NCI-H69 (cell line): ENCODE measurements around the gene DCST2.
A peak's percentile ranks its signal among the peaks of the same experiment; 100 is the strongest.

Experiments used
- DNase-seq: peaks from one replicate; lab custom pipeline; 2025; lab: John Stamatoyannopoulos, UW

The DCST2 gene

DNA sequence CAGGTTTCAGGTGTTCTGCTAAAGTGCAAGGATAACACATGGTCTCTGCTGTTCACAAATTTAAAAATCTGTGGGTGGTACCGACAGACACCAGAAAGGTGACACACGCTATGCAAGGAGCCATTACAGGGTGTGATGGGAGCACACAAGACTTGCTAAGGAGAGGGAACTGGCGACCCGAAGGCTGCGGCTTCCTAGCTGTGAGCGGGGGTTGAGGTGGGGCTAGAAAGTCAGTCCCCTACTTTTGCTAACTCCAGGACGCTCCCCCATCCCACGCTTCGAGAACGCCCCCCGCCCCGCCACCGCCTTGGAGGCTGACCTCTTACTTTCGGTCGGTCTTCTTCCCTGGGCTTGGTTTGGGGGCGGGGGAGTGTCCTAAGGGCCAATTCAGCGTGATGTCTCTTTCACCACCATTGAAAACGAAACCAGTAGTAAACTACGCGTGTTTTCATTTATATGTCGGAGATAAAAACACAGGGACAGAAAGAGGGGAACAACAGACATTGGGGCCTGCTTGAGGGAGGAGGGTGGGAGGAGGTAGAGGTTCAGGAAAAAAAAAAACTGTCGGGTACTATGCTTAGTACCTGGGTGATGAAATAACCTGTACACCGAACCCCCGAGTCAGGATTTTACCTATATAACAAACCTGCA lies 58.0 kb downstream of the DCST2 start:
- DNase-seq, result peak; percentile 57

DNA sequence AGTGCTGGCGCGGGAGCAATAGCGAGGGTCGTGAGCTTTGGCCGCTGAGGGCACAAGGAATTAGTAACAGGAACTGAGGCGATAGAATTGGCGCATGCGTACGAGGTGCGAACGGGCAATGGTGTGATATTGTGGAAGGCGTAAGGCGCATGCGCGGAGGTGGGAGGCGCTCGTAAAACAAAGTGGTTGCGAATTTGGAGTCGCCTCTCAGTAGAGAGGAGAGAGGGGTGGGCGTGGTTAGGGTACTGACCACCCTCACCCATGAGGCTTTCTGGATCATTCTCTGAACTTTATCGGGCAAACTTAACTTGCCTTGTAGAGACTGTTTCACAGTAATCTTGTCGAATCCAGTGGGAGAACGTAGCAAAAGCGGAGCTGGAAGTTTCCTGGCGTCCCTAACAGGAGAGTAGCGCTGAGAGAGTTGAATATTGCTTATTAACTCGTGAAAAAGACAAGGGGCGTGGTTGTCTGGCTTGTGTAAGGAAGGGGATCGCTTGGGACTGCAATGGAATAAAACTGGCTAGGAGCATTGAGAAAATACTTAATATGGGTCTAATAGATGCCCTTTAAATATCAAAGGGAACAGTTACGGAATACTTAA lies 58.7 kb downstream of the DCST2 start:
- DNase-seq, result peak; percentile 96

DNA sequence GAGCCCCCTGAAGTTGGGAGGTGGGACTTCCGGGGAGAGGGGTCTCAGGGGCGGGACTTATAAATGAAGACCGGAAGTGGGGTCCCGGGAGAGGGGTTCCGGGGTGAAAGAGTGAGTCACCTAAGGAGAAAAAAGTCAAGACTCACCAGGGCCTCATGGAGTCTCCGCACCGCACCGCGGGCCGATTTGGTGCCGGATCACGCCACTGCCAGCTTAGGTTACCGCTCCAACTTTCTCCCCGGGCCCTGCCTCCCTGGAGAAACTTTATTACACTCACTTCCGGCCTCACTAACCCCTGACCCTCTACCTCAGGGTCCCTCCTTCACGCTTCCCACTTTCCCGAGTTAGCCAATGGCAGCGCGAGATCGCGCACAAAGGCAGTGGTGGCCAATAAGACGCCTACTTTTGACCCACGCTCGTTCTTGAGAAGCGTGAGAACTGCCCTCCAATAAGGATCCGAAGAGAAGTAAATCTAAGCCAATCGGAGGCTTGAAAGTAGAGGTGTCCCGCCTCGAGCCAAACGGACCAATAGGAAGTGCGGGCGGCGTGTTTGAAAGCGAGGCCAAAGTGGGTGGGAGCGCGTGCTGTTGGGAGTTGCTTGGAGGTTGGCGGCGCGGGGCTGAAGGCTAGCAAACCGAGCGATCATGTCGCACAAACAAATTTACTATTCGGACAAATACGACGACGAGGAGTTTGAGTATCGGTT lies 59.3 kb downstream of the DCST2 start, which contains the start of gene CKS1B:
TSS of gene CKS1B (plus strand) at position 580 of the 706 bp plus-strand sequence. CDS start at position 645, 65 bp downstream.
- peak; percentile 100 for DNase-seq

DNA sequence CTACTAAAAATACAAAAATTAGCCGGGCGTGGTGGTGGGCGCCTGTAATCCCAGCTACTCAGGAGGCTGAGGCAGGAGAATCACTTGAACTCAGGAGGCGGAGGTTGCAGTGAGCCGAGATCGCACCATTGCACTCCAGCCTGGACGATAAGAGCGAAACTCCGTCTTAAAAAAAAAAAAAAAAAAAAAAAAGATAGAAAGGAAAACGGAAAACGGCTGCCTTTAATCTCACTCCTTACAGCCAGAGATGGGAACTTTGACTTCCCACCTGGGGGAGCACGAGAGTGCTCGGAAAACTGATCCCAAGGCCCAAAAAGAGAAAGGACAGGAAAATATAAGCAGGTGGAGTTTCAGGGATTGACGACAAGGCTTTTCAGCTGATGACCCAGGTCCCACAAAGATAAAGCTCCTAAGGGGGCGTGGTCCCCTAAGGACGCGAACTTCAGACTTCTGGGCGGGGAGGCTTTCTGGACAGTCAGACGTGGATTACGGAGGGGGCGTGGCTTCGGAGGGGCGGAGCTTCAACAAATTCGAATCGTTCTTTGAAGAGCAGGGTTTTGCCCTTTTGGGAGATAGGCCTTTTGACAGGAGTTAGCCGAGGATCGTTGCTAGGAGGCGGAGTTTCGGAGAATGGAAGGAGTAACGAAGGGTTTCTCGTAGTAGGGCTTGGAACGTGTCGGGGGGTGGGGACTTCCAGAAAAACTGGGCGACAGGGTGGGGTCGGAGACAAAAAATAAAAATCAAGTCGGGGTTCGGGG lies 60.1 kb downstream of the DCST2 start:
- peak; percentile 92 for DNase-seq

DNA sequence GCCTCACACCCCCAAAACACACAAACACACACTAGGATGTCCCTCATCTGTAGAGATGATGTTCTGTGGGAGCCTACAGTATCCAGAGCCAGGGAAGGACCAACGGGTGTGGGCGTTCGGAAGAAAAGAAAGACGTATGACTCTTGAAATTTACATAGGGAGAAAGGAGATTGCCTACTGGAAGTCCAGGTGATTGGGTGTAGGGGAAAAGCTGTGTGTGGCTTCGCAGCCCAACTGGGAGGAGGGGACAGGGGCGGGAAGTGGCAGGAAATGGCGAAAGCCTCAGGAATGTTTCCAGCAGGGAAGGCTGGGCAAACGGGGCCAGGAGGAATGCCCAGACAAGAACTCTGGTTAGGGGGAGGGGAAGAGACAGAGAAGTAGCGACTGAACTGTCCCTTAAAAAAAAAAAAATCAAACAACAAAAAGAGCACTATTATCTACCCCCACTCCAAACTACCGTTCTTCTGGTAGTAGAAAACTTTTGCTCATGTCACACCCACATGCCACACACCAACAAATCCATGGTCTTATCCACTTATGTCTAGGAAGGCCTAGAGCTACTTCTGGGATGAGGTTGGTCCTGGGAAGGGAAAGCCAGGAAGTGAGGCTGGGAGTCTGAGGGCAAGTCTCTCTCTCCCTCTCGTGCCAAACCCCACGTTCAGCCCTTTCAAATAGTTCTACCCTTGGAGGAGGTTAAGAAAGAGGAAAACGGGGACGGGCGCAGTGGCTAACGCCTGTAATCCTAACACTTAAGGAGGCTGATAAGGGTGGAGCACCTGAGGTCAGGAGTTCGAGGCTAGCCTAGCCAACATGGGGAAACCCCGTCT lies 60.9 kb downstream of the DCST2 start:
- DNase-seq, result no peak

DNA sequence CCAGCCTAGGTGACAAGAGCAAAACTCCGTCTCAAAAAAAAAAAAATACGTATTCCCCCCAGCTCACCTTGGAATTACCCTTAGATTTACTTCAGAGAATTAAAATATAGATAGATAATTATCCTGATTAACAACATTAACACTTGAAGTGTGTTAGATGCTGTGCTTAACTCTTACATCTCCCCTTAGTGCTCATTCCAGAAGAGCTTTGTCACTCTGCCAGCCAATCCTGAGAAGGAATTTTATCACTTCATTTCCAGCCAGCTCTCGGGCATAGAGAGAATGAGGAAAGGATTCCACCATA lies 61.4 kb downstream of the DCST2 start:
- DNase-seq, result no peak

DNA sequence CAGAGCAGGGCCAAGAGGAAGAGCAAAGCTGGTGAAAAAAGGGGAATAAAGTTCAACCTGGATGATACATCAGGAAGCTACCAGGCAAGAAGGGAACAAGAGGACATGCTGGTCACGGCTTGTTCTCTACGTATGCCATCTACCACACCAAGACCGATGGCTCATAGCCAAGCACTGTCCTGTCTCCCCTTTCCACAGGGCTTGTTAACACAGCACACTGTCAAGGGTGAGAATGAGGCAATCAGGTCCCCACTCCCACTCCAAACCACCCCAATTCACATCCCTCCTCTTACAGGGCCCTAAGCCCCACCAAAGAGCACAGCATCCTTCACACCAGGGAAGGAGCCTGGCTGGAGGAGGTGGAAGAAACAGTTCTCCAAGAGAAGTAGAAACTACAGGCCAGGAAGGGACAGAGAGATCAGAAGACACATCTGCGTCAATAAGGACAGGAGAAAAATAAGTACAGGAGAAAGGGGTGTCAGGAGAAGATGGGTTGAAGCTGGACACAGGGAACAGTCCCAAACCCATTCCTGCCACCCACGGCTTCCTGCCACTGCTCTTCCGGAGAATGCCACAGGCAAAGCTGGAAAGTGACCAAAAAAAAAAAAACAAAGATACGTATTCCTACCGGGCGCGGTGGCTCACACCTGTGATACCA lies 62.1 kb downstream of the DCST2 start:
- no peak for DNase-seq

DNA sequence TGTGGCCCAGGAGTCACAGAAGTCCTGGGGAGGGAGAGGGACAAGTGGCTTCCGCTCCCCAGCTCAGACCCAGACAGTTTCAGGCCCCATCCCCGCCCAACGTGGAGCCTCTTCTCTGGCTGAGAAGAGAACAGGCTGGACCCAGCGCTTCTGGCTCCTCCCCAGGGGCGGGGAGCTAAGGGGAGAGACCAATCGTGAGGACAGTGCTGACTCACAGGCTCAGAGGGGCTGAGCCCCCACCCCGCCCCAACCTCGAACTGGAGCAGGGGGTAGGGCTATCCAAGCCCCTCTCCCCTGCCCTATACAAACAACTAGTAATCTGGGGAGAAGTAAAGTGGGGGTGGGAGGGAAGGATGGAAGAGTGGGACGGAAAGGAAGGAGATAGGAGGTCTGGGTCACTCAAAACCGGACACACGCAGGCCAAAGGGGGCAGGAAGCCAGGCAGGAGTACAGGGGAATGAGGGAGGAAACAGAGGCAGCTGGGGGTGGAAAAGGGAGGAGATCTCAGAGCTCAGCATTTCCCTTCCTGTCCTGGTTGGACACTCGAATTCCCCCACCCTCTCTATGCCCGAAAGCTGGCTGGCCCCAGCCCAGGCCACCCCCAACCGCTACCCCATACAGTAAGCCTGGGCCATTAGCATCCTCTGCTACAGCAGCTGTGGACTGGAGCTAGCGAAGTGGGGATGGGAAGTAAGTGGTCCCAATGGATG lies 62.8 kb downstream of the DCST2 start, which contains the start of gene SHC1:
TSS of gene SHC1 (minus strand) at position 117 of the 710 bp plus-strand sequence. CDS start 221 bp downstream, outside the sequence.
- peak; percentile 90 for DNase-seq

DNA sequence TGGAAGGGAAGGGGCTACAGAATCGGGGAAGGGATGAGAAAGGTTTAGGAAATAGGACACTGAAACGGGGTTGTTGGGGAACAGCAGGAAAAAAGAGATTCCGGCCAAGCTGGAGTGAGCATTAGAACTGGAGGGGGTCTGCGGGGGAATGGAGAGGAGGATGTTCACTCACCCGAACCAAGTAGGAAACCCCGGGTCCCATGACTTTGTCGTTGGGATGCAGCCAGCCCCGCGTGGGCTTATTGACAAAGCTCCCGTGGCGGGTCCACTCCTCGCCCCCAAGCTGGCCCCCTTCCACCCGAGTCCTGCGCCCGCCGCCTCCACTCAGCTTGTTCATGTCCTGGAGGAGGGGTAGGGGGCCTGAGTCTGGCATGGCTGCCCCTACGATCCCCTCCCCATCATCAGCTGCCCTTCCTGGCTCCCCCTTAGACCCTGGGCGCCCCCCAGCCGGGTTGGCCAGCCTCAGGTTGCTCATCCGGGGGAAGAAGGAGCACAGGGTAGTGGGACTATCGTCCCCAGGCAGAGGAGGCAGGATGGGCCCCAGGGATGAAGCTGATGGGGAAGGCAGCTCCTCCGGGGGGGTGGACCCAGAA lies 63.6 kb downstream of the DCST2 start:
- DNase-seq, result no peak

DNA sequence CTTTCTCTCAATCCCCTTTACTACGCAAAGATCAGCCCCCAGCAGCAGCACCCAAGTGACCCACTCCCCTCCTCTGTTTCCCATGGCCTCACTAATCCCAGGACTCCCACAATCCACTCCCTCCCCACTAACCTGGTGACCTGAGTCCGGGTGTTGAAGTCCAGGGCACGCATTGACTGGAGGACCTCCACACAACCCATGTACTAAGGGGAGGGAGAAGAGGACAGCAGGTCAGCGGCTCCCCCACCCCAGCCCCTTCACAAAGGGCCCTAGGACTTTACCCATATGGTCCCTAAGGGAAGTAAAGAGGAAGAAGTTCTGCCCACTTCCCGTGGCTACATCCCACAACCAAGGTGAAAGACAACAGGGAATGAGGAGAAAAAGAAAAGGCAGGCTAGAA lies 64.3 kb downstream of the DCST2 start:
- DNase-seq, result no peak

DNA sequence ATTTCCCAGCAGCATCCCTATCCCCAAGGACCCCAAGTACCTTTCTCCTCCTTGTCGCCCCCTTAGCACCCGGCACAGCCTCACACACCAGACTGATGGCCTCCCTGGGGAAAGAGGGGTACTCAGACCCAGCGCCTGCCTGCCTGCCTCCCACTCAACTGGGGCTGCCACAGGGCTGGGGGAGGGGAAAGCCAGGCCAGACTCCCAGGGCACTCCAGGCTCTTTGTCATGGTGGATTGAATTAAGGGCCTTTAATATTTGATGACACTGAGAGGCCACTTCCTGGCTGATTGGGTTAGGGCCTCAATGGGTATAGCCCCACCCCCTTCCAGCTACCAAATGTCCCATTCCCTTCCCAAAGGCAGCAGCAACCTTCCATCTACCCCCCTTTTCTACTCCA lies 64.8 kb downstream of the DCST2 start:
- no peak for DNase-seq
